ENCODE data around the gene CRYBB3. TPM values are rescaled to one million over a fixed set of nuclear protein-coding genes. Genes with fewer than 3 reads are reported as not detected.
A peak's percentile ranks its signal among the peaks of the same experiment; 100 is the strongest.
"Not testable (repeated sequence)": the region's sequence is repeated elsewhere in the genome, so short reads cannot be mapped to it uniquely, and the experiment has no call there.

Gene CRYBB3
- total RNA-seq, 4 donors from 2014 or later: not detected

GRCh38 chr22:25201557-25202273, 2.1 kb downstream of the CRYBB3 start:
- H3K4me3 ChIP-seq: no peak overlapping the region
- H3K36me3 ChIP-seq: peaks cover 0 to 18% (median 11%) of the 10 kb centered on the region in 4 donors
- WGBS: 61% methylated on average over 10 of the region's 10 CpGs
- H3K27ac ChIP-seq (replicated peaks in 1 of 4): no peak overlapping the region
- intact Hi-C loops (cut with DNase I): no loop called here
- H3K27me3 ChIP-seq: no peaks in the 10 kb centered on the region
- no peaks in the 10 kb centered on the region for H3K4me1 ChIP-seq
- no peaks in the 10 kb centered on the region for H3K9me3 ChIP-seq
- no peak for DNase-seq (ENCODE audit: extremely low spot score)
- TF ChIP-seq POLR2A (IDR thresholded peaks at IDR 0.05; ENCODE audit: low read depth): no peak
- no peak for TF ChIP-seq POLR2AphosphoS5 (IDR thresholded peaks at IDR 0.05)

GRCh38 chr22:25202290-25202921, 2.7 kb downstream of the CRYBB3 start:
- Histone ChIP-seq H3K9me3 (no peaks in the 10 kb centered on the region), H3K27me3 (no peaks in the 10 kb centered on the region), H3K36me3 (peaks cover 0 to 11% (median 5%) of the 10 kb centered on the region in 4 donors), H3K27ac (replicated peaks in 1 of 4) (no peak overlapping the region), H3K4me1 (no peaks in the 10 kb centered on the region), H3K4me3 (no peak overlapping the region)
- 37% methylated on average over 9 of the region's 15 CpGs for WGBS
- no peak for TF ChIP-seq EP300 (IDR thresholded peaks at IDR 0.05)
- TF ChIP-seq, protein P1, sequence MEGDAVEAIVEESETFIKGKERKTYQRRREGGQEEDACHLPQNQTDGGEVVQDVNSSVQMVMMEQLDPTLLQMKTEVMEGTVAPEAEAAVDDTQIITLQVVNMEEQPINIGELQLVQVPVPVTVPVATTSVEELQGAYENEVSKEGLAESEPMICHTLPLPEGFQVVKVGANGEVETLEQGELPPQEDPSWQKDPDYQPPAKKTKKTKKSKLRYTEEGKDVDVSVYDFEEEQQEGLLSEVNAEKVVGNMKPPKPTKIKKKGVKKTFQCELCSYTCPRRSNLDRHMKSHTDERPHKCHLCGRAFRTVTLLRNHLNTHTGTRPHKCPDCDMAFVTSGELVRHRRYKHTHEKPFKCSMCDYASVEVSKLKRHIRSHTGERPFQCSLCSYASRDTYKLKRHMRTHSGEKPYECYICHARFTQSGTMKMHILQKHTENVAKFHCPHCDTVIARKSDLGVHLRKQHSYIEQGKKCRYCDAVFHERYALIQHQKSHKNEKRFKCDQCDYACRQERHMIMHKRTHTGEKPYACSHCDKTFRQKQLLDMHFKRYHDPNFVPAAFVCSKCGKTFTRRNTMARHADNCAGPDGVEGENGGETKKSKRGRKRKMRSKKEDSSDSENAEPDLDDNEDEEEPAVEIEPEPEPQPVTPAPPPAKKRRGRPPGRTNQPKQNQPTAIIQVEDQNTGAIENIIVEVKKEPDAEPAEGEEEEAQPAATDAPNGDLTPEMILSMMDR (IDR thresholded peaks at IDR 0.05): peak; percentile 65 to 96 (median 69)
- no peak for DNase-seq (ENCODE audit: extremely low spot score)
- intact Hi-C loops (cut with DNase I): no loop called here

- WGBS: 88% methylated on average over 4 of the region's 4 CpGs
- Histone ChIP-seq H3K27ac (replicated peaks in 1 of 4) (no peak overlapping the region), H3K4me3 (no peak overlapping the region), H3K4me1 (no peaks in the 10 kb centered on the region), H3K36me3 (peaks cover 0 to 9% (median 2%) of the 10 kb centered on the region in 4 donors), H3K9me3 (no peaks in the 10 kb centered on the region), H3K27me3 (no peaks in the 10 kb centered on the region)
- no peak for DNase-seq (ENCODE audit: extremely low spot score)
- TF ChIP-seq POLR2A (IDR thresholded peaks at IDR 0.05; ENCODE audit: low read depth) (no peak), POLR2AphosphoS5 (IDR thresholded peaks at IDR 0.05) (no peak), EP300 (IDR thresholded peaks at IDR 0.05) (no peak)
- TF ChIP-seq, protein P1 (IDR thresholded peaks at IDR 0.05): no peak
- intact Hi-C loops (cut with DNase I): no loop called here
These were observed 3.4 kb downstream of the CRYBB3 start for GRCh38 chr22:25203082-25203481.

DNA sequence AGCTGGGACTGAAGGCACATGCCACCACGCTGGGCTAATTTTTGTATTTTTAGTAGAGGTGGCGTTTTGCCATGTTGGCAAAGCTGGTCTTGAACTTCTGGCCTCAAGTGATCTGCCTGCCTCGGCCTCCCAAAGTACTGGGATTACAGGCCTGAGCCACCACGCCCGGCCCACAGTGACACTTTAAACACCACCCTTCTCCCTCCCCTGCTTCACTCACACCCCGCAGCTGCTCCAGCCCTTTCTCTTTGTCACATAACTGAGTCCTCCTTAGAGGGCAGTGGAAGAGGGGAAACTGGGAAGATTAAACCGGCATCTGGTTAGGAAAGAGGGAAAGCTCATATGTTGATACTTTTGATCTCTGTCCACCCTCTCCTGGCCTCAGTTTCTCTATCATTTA, 4.9 kb downstream of the CRYBB3 start:
- 84% methylated on average over 7 of the region's 7 CpGs for WGBS
- H3K36me3 ChIP-seq; H3K9me3 ChIP-seq; DNase-seq (ENCODE audit: extremely low spot score); H3K27me3 ChIP-seq; intact Hi-C loops (cut with DNase I); H3K4me3 ChIP-seq; H3K4me1 ChIP-seq; H3K27ac ChIP-seq (replicated peaks in 1 of 4): not testable (repeated sequence)

DNA sequence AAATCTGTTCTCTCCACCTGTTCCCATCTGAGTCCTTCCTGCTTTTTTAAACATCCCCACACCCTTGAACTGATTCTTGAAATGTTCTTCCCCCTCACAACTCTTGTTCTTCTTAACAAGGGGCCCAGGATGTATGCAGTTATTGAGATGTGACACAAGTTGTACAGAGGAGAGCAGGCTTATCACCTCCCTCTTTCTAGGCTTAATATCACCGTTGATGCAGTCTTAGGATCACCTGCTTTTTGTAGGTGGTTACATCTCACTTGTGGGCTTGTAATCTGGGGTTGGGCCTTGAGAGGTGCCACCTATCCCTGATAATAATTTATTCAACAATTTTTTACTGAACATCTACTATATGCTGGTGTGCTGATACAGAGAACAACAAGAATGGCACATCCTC, 6.2 kb downstream of the CRYBB3 start:
- Histone ChIP-seq H3K27me3 (no peaks in the 10 kb centered on the region), H3K27ac (replicated peaks in 1 of 4) (no peak overlapping the region), H3K36me3 (peaks cover 0 to 7% (median 2%) of the 10 kb centered on the region in 4 donors), H3K4me1 (no peaks in the 10 kb centered on the region), H3K4me3 (no peak overlapping the region), H3K9me3 (no peaks in the 10 kb centered on the region)
- no peak for TF ChIP-seq EP300 (IDR thresholded peaks at IDR 0.05)
- TF ChIP-seq, protein P1 (IDR thresholded peaks at IDR 0.05): no peak
- TF ChIP-seq POLR2AphosphoS5 (IDR thresholded peaks at IDR 0.05): no peak
- TF ChIP-seq POLR2A (IDR thresholded peaks at IDR 0.05; ENCODE audit: low read depth): no peak
- intact Hi-C loops (cut with DNase I): no loop called here
- DNase-seq (ENCODE audit: extremely low spot score): no peak
- WGBS: 93% methylated on average over 1 of the region's 1 CpG

Data from esophagus muscularis mucosa (tissue), 4 donors.